Renal pelvis (tissue), 4 donors: ENCODE data around the gene RFTN2. TPM values are rescaled to one million over a fixed set of nuclear protein-coding genes. Genes with fewer than 3 reads are reported as not detected.
"Not testable (repeated sequence)": the region's sequence is repeated elsewhere in the genome, so short reads cannot be mapped to it uniquely, and the experiment has no call there.

ENCODE experiments used
- DNase-seq: peaks from one replicate; pipeline ENCODE4 v3.0.0-alpha.2; 2013
- polyA plus RNA-seq, 3 donors: library from polyadenylated mRNA; unstranded; fragments of 120-200 nt; gene quantifications; one replicate each; pipeline ENCODE4 v1.2.1, GENCODE V29; 2013; ENCODE audit not compliant: insufficient read length in 3 of 3

Gene RFTN2
- polyA plus RNA-seq, 3 donors = 14.5 to 18.3 (median 16.3) TPM

DNA sequence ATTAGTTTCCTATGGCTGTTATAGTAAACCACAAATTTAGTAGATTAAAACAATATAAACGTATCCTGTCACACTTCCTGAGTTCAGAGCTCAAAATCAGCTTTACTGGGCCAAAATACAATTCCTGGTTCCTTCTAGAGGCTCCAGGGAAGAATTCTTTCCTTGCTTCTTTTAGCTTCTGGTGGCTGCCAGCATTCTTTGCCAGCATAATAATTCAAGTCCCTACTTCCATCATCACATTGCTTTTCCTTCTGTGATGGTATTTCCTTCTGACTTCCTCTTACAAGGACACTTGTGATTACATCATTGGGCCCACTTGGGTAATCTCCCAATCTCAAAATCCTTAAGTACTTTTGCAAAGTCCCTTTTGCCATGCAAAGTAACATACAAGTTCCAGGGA lies 118.9 kb downstream of the RFTN2 start:
- DNase-seq = peak; percentile 8

GRCh38 chr2:197555467-197555866 lies 119.9 kb downstream of the RFTN2 start:
- DNase-seq = no peak

- DNase-seq = not testable (repeated sequence)
These were observed 124.1 kb downstream of the RFTN2 start for GRCh38 chr2:197551260-197551659.

- no peak for DNase-seq
These were observed 126.8 kb downstream of the RFTN2 start for GRCh38 chr2:197548582-197548981.

DNA sequence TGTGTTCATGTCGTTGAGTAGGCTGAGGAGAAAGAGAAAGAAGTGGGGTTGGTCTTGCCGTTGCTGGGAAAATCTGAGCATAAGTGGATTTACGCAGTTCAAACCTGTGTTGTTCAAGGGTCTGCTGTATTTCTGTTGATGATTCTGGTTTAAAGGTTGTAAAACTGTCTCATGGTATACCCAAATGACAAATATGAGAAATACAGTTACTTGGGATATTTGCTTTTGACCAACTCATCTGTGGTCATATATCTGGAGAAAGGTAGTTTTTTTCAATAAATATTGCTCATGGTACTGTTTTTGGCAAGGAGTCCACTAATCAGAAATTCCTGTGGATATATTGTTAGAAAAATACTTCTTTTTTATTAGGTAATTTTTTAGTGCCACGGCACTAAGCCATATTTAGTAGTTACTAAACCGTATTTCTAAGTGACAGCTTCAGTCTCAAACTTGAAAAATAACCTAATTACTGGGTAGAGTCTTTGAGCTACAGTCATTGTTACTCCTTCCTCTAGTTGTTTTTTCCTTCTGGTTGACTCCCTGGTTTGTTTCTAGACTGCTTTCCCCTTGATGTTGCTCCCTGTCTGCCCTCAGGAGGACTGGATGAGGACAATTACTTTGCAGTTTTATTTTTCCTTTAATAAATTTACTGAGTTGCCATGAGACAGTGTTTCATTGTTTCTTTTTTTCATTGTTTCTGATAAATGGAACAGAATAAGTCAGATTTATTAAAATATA lies 128.1 kb downstream of the RFTN2 start:
- no peak for DNase-seq

GRCh38 chr2:197543206-197543605 lies 132.2 kb downstream of the RFTN2 start:
- no peak for DNase-seq

- no peak for DNase-seq
These were observed 135.7 kb downstream of the RFTN2 start for GRCh38 chr2:197539734-197540133.

DNA sequence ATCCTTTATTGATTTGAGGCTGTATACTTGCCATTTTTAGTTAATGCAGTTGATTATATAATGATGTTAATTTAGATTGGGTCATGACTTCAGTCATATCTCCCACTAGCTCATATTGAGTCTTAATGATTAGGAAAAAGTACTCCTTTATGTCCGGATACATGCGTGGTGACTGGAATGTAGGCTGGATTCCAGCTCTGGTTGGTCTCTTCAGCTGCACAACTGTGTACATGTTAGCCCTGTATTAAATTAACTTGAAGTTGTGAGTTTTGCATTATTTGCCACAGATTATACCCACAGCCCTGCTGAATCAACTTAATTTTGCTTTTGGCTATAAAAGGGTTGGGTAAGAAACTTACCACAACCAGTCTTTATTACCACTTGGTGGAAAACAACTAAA lies 137.0 kb downstream of the RFTN2 start:
- DNase-seq = no peak

Other genes starting within 250 kb of the RFTN2 start
- 100 to 1,000 TPM; 500 to 564 (median 520) TPM for gene SF3B1, start 240.6 kb downstream of the RFTN2 start, polyA plus RNA-seq
- gene COQ10B, start 222.0 kb downstream of the RFTN2 start, polyA plus RNA-seq = 10 to 100 TPM; 11.4 to 15.5 (median 13.0) TPM
- 100 to 1,000 TPM; 575 to 646 (median 605) TPM for gene HSPD1, start 175.7 kb downstream of the RFTN2 start, polyA plus RNA-seq
- 100 to 1,000 TPM; 211 to 309 (median 242) TPM for gene HSPE1, start 175.2 kb downstream of the RFTN2 start, polyA plus RNA-seq
- 10 to 100 TPM; 37.9 to 46.9 (median 38.1) TPM for gene MOB4, start 159.5 kb downstream of the RFTN2 start, polyA plus RNA-seq
- 1 to 10 TPM; 7.6 to 8.7 (median 8.2) TPM for gene MARS2, start 29.8 kb upstream of the RFTN2 start, polyA plus RNA-seq
- not detected for gene BOLL, start 109.7 kb upstream of the RFTN2 start, polyA plus RNA-seq
- 10 to 100 TPM; 13.9 to 16.6 (median 14.2) TPM for gene PLCL1, start 129.0 kb upstream of the RFTN2 start, polyA plus RNA-seq